Fibroblast of mammary gland (primary cell): ENCODE measurements around the gene MB21D2.
A peak's percentile ranks its signal among the peaks of the same experiment; 100 is the strongest.

Experiments
- DNase-seq: peaks from one replicate; pipeline ENCODE4 v3.0.0-alpha.2; 2010; ENCODE audit warnings: low read depth
- H3K4me3 ChIP-seq: 2 replicates; pipeline ENCODE4 v1.5.1; 2011; ENCODE audit warnings: low read depth, mild to moderate bottlenecking, low read length, moderate library complexity; ENCODE audit not compliant: control insufficient read depth
- TF ChIP-seq, protein P1 (sequence below): conservative IDR thresholded peaks from 2 replicates; pipeline ENCODE4 v1.5.1; 2011; ENCODE audit warnings: low read depth, low read length, inconsistent platforms; ENCODE audit not compliant: control insufficient read depth, insufficient read depth

The MB21D2 gene

GRCh38 chr3:192826214-192827006 lies 91.2 kb downstream of the MB21D2 start:
- no peak for DNase-seq
- TF ChIP-seq, protein P1, sequence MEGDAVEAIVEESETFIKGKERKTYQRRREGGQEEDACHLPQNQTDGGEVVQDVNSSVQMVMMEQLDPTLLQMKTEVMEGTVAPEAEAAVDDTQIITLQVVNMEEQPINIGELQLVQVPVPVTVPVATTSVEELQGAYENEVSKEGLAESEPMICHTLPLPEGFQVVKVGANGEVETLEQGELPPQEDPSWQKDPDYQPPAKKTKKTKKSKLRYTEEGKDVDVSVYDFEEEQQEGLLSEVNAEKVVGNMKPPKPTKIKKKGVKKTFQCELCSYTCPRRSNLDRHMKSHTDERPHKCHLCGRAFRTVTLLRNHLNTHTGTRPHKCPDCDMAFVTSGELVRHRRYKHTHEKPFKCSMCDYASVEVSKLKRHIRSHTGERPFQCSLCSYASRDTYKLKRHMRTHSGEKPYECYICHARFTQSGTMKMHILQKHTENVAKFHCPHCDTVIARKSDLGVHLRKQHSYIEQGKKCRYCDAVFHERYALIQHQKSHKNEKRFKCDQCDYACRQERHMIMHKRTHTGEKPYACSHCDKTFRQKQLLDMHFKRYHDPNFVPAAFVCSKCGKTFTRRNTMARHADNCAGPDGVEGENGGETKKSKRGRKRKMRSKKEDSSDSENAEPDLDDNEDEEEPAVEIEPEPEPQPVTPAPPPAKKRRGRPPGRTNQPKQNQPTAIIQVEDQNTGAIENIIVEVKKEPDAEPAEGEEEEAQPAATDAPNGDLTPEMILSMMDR, result no peak
- no peak overlapping the region for H3K4me3 ChIP-seq

DNA sequence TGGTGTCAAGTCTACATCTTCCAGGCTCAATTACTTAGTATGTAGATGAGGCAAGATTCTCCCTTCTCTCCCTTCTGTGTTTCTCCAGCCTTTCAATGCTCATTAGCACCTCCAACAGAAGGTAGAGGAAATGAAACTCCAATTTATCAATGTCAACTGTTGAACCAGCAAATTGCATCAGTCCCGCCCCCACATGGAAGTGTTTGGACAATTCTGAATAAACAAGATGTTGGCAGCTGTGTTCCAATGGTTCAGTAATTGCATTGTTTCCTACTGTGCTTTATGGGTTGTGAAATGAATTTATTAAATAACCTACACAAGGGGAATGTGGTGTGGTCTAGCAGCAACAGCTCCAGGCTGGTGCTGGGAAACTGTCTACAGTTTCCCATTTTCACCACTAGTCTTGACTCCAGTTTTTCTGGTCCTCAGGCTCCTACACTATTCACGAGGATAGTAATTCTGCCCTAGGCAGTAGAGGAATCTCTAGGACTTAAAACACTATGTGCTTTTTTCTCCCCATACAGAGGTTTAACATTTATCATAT lies 91.9 kb downstream of the MB21D2 start:
- peak; percentile 70 for DNase-seq
- H3K4me3 ChIP-seq, result no peak overlapping the region
- TF ChIP-seq, protein P1, result peak; percentile 17

- TF ChIP-seq, protein P1, result no peak
- H3K4me3 ChIP-seq, result no peak overlapping the region
- no peak for DNase-seq
These were observed 92.4 kb downstream of the MB21D2 start for GRCh38 chr3:192825216-192825615.

- no peak for DNase-seq
- no peak overlapping the region for H3K4me3 ChIP-seq
- TF ChIP-seq, protein P1, result no peak
These were observed 93.3 kb downstream of the MB21D2 start for GRCh38 chr3:192824313-192824712.

GRCh38 chr3:192821161-192821560 lies 96.5 kb downstream of the MB21D2 start:
- no peak for DNase-seq
- no peak overlapping the region for H3K4me3 ChIP-seq
- TF ChIP-seq, protein P1, result no peak

DNA sequence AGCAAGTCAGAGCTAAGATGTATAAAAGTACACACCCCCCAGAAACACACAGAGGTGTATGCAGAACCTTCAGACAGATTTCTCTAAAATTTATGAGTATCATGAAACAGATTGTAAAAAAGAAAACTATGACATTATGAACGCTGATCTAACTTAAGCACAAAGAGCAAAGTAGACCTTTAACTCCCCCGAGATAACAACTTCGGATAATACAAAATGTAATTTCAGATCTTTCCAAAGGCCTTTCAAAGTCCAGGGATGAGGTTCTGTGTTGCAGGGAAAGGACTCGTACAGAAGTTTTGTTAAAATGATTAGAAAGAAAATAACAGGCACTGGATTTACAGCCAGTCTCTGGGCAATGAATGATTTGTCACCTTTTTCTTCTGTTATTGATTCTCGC lies 97.5 kb downstream of the MB21D2 start:
- H3K4me3 ChIP-seq, result no peak overlapping the region
- TF ChIP-seq, protein P1, result no peak
- DNase-seq, result no peak
